ENCODE measurements around the gene KDM5C. TPM values are rescaled to one million over a fixed set of nuclear protein-coding genes. Genes with fewer than 3 reads are reported as not detected.
A peak's percentile ranks its signal among the peaks of the same experiment; 100 is the strongest.

Gene KDM5C
- total RNA-seq, 1 experiment from 2014 or later = 98.7 TPM

GRCh38 chrX:53190363-53190960, 34.5 kb downstream of the KDM5C start:
- no peaks in the 10 kb centered on the region for H3K23me2 ChIP-seq (ENCODE audit: insufficient read length, low read depth, low read length, poor library complexity, severe bottlenecking)
- H4K5ac ChIP-seq (ENCODE audit: insufficient read length, low read depth, low read length) = no peak overlapping the region
- H2BK15ac ChIP-seq (ENCODE audit: low read depth, low read length) = no peak overlapping the region
- H3K4me1 ChIP-seq (ENCODE audit: insufficient read depth, low read length) = no peaks in the 10 kb centered on the region
- Mint-ChIP-seq H3K36me3 (ENCODE audit: insufficient read depth in 1 of 3, low read depth in 3 of 3) (peaks cover 23 to 33% (median 29%) of the 10 kb centered on the region in 3 experiments), H3K9me3 (peaks cover 31 to 68% of the 10 kb centered on the region in 2 experiments), H3K27ac (no peak overlapping the region), H3K4me1 (no peaks in the 10 kb centered on the region), H3K4me3 (no peak overlapping the region; a peak in 1 of 5 replicates), H3K27me3 (ENCODE audit: low read depth) (peaks cover 1% of the 10 kb centered on the region; the same call in 1 of the 2 replicates)
- no peak overlapping the region for H3K27ac ChIP-seq (ENCODE audit: insufficient read length, low read depth, low read length)
- H3K4ac ChIP-seq (ENCODE audit: low read depth, low read length) = no peak overlapping the region
- H4K8ac ChIP-seq (replicated peaks; ENCODE audit: insufficient read length, low read depth, low read length) = no peak overlapping the region
- no CpG with 5 or more reads among the region's 6 CpGs for WGBS (ENCODE audit: extremely low coverage, insufficient read length, low lambda C conversion rate)
- no peak overlapping the region for H2BK12ac ChIP-seq (ENCODE audit: insufficient read length, low read depth, low read length)
- no peak overlapping the region for H3K23ac ChIP-seq (ENCODE audit: insufficient read length, low read depth, low read length)
- H3K4me2 ChIP-seq (ENCODE audit: insufficient read depth, insufficient read length, low read length) = no peak overlapping the region
- TF ChIP-seq, protein P1, sequence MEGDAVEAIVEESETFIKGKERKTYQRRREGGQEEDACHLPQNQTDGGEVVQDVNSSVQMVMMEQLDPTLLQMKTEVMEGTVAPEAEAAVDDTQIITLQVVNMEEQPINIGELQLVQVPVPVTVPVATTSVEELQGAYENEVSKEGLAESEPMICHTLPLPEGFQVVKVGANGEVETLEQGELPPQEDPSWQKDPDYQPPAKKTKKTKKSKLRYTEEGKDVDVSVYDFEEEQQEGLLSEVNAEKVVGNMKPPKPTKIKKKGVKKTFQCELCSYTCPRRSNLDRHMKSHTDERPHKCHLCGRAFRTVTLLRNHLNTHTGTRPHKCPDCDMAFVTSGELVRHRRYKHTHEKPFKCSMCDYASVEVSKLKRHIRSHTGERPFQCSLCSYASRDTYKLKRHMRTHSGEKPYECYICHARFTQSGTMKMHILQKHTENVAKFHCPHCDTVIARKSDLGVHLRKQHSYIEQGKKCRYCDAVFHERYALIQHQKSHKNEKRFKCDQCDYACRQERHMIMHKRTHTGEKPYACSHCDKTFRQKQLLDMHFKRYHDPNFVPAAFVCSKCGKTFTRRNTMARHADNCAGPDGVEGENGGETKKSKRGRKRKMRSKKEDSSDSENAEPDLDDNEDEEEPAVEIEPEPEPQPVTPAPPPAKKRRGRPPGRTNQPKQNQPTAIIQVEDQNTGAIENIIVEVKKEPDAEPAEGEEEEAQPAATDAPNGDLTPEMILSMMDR (conservative IDR thresholded peaks at IDR 0.05) = peak; percentile 60
- H3K79me2 ChIP-seq (ENCODE audit: insufficient read depth, low read length) = no peaks in the 10 kb centered on the region
- H3K27me3 ChIP-seq (ENCODE audit: insufficient read depth, low read length) = no peaks in the 10 kb centered on the region
- H2BK20ac ChIP-seq (ENCODE audit: low read depth, low read length, poor library complexity, severe bottlenecking) = no peak overlapping the region
- H2BK5ac ChIP-seq (ENCODE audit: insufficient read length, low read length) = no peak overlapping the region
- H3K9ac ChIP-seq (ENCODE audit: extremely low read depth, insufficient read length, low read length) = no peak overlapping the region
- no peak overlapping the region for H3K14ac ChIP-seq (ENCODE audit: insufficient read depth, low read length)
- no peak overlapping the region for H2AK5ac ChIP-seq (ENCODE audit: insufficient read length, low read length)
- DNase-seq = peak; percentile 64
- H3K18ac ChIP-seq (ENCODE audit: insufficient read length, low read depth, low read length) = no peak overlapping the region
- no peak overlapping the region for H3T11ph ChIP-seq (ENCODE audit: low read length)
- H3K79me1 ChIP-seq (ENCODE audit: insufficient read depth, low read depth, low read length, poor library complexity, severe bottlenecking) = no peaks in the 10 kb centered on the region
- H4K20me1 ChIP-seq (ENCODE audit: control insufficient read depth, insufficient read depth, insufficient read length) = no peaks in the 10 kb centered on the region
- H2AFZ ChIP-seq (ENCODE audit: low read length) = no peak overlapping the region
- peaks cover 5% of the 10 kb centered on the region for H3K9me3 ChIP-seq (ENCODE audit: control insufficient read depth, low read depth, low read length)
- H4K91ac ChIP-seq (ENCODE audit: insufficient read length, low read depth, low read length) = no peak overlapping the region
- no peak overlapping the region for H2BK120ac ChIP-seq (ENCODE audit: low read depth, low read length, poor library complexity, severe bottlenecking)
- H3K56ac ChIP-seq (ENCODE audit: insufficient read length, low read depth, low read length) = no peak overlapping the region
